ENCODE data around the gene AIF1L. TPM values are rescaled to one million over a fixed set of nuclear protein-coding genes. Genes with fewer than 3 reads are reported as not detected.

The AIF1L gene
- total and polyA plus RNA-seq, 2 of the 4 experiments (the other 2 are of a cell fraction), result 0.18 to 0.19 TPM

DNA sequence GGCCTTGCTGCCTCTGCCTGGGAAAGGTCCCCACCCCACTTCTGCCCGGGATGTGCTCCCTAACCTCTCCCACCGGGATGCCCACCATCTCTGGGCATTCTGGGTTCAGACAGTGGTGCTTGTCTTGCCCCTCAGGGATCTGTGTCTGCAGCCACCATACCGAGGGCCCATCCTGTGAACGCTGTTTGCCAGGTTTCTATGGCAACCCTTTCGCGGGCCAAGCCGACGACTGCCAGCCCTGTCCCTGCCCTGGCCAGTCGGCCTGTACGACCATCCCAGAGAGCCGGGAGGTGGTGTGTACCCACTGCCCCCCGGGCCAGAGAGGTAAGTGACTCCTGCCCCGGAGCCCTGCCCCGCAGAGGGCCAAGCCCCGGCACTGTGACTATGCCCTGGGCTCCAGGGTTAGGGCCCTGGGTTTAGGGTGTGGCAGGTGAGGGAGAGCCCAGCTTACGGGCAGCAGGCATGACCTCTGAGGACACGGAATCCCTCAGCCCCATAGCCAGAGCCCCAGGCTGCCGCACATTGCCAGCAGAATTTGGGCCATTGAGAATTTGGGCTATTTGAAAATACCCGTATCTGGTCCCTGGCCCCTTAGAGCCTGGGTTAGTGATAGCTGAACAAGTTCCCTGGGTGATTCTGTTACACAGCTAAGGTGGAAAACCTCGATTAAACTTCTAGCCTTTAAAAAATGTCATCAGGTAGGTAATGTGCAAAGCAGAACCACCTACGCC, 35.3 kb upstream of the AIF1L start:
- dilution Hi-C loops (cut with HindIII; ENCODE audit: low sequenced_read_pairs, unreplicated experiment), result no loop called here
- no peak for ATAC-seq (ENCODE audit: low read depth)

More for the DNA sequence above, 35.3 kb upstream of the AIF1L start:
- Histone ChIP-seq H2BK5ac (ENCODE audit: low read depth, low read length, poor library complexity, severe bottlenecking) (no peak overlapping the region), H3K9me3 (ENCODE audit: control insufficient read depth, insufficient read depth, low read length) (no peaks in the 10 kb centered on the region), H3K18ac (ENCODE audit: low read depth, low read length) (no peak overlapping the region), H3K27ac (ENCODE audit: insufficient read depth, low read length) (no peak overlapping the region), H3K56ac (ENCODE audit: extremely low read depth, insufficient read depth, low read length) (no peak overlapping the region), H3K4ac (ENCODE audit: low read depth, low read length) (no peak overlapping the region), H2AK9ac (replicated peaks; ENCODE audit: low read depth, low read length, poor library complexity) (no peak overlapping the region), H2BK120ac (ENCODE audit: low read depth, low read length) (no peak overlapping the region), H4K5ac (ENCODE audit: low read depth, low read length) (no peak overlapping the region), H3K14ac (replicated peaks; ENCODE audit: low read depth, low read length) (no peak overlapping the region), H4K91ac (ENCODE audit: insufficient read depth, low read depth, low read length) (no peak overlapping the region), H3K4me2 (ENCODE audit: low read depth, low read length) (no peak overlapping the region), H2BK15ac (ENCODE audit: low read depth, low read length) (no peak overlapping the region), H3K9ac (ENCODE audit: low read depth, low read length) (no peak overlapping the region), H4K8ac (ENCODE audit: low read depth in 2 of 2, low read length in 2 of 2) (no peak overlapping the region), H2AK5ac (ENCODE audit: low read depth, low read length) (no peak overlapping the region), H3K4me1 (ENCODE audit: control insufficient read depth, insufficient read depth, low read length) (no peaks in the 10 kb centered on the region), H3K4me3 (ENCODE audit: insufficient read depth, low read depth, low read length) (no peak overlapping the region), H3K36me3 (ENCODE audit: control insufficient read depth, insufficient read depth, low read length) (no peaks in the 10 kb centered on the region), H2BK20ac (ENCODE audit: low read depth, low read length) (no peak overlapping the region), H3K27me3 (ENCODE audit: control insufficient read depth, insufficient read depth, low read length) (peaks cover 13% of the 10 kb centered on the region), H3K23ac (ENCODE audit: low read depth, low read length) (no peak overlapping the region), H3K79me1 (ENCODE audit: low read depth in 1 of 2, low read length in 2 of 2) (no peaks in the 10 kb centered on the region), H3K9me1 (ENCODE audit: insufficient read depth, low read length) (no peaks in the 10 kb centered on the region; the same call in 1 of the 2 replicates), H4K20me1 (ENCODE audit: insufficient read depth, low read length) (no peaks in the 10 kb centered on the region), H2AFZ (replicated peaks; ENCODE audit: low read length, poor library complexity) (no peak overlapping the region)
- TF ChIP-seq MXI1 (IDR thresholded peaks at IDR 0.05; ENCODE audit: borderline replicate concordance, low read depth, low read length), result no peak
- no peak for TF ChIP-seq CHD1 (IDR thresholded peaks at IDR 0.05; ENCODE audit: low read depth, low read length)
- TF ChIP-seq POLR2A (IDR thresholded peaks at IDR 0.05; ENCODE audit: low read depth, low read length), result no peak
- no peak for TF ChIP-seq CTCF (conservative IDR thresholded peaks at IDR 0.05; ENCODE audit: low read depth, low read length)
- no peak for TF ChIP-seq BHLHE40 (IDR thresholded peaks at IDR 0.05; ENCODE audit: low read depth, low read length)
- TF ChIP-seq RCOR1 (IDR thresholded peaks at IDR 0.05; ENCODE audit: insufficient replicate concordance, low read length), result no peak
- TF ChIP-seq ELK1 (IDR thresholded peaks at IDR 0.05; ENCODE audit: borderline replicate concordance, low read depth, low read length), result no peak
- TF ChIP-seq MAZ (IDR thresholded peaks at IDR 0.05; ENCODE audit: borderline replicate concordance, low read depth, low read length), result no peak
- TF ChIP-seq SMC3 (IDR thresholded peaks at IDR 0.05; ENCODE audit: low read depth, low read length), result no peak
- no peak for TF ChIP-seq NFE2L2 (IDR thresholded peaks at IDR 0.05; ENCODE audit: low read depth, low read length)
- no peak for TF ChIP-seq FOS (IDR thresholded peaks at IDR 0.05; ENCODE audit: low read depth, low read length)
- TF ChIP-seq MAFK (IDR thresholded peaks at IDR 0.05; ENCODE audit: low read depth, low read length), result no peak
- no peak for TF ChIP-seq CEBPB (IDR thresholded peaks at IDR 0.05; ENCODE audit: low read depth, low read length)
- no peak for TF ChIP-seq RAD21 (IDR thresholded peaks at IDR 0.05; ENCODE audit: low read length)
- intact Hi-C loops (cut with micrococcal nuclease) (no loop called here), in situ Hi-C loops (cut with MboI; ENCODE audit: low sequenced_read_pairs) (no loop called here)
- DNase-seq, result no peak
- ChIA-PET CTCF (no interaction called here), POLR2A (ENCODE audit: unreplicated experiment) (no interaction called here)
- BruUV-seq (replicated peaks), result no TSS peak
- WGBS, 2 experiments (ENCODE audit: extremely low coverage in 2 of 2, insufficient read length in 1 of 2), result 100% methylated on average over 1 of the region's 21 CpGs; no CpG with 5 or more reads in 1 of the 2 experiments

Data from IMR-90 (cell line).